DND-41 (cell line): Measurements from ENCODE around the gene ZDHHC20.

Experiments used
- CTCF ChIP-seq: IDR thresholded peaks from 2 replicates; pipeline ENCODE4 v1.5.1; 2012; ENCODE audit warnings: borderline replicate concordance, low read length, moderate library complexity, mild to moderate bottlenecking; ENCODE audit not compliant: poor library complexity, severe bottlenecking; ENCODE audit errors: extremely low read depth
- EZH2 ChIP-seq: IDR thresholded peaks from 3 replicates; pipeline ENCODE4 v1.6.1; 2012; ENCODE audit warnings: borderline replicate concordance, low read depth, mild to moderate bottlenecking, moderate library complexity, low read length, inconsistent platforms; ENCODE audit not compliant: severe bottlenecking

GRCh38 chr13:21434588-21434987 lies 24.5 kb downstream of the ZDHHC20 start:
- no peak for TF ChIP-seq CTCF
- no peak for TF ChIP-seq EZH2
